Activated naive CD4-positive, alpha-beta T cell treated with anti-CD3 and anti-CD28 coated beads, Interleukin-2, amount 50 U/mL, for 72 hours (primary cell): ENCODE measurements around the gene FAM89B. TPM values are rescaled to one million over a fixed set of nuclear protein-coding genes. Genes with fewer than 3 reads are reported as not detected.

Source experiments
- ATAC-seq, 2 donors: fragments of 150-1000 bp; cut with Tn5 transposase; 2 replicates each; pipeline ENCODE4 v1.10.0; 2021; ENCODE audit warnings: mild to moderate bottlenecking in 2 of 2, moderate library complexity in 2 of 2
- DNase-seq, 2 donors: peaks; one replicate each; pipeline ENCODE4 v3.0.0; 2021 to 2022; ENCODE audit warnings: low spot score in 2 of 2
- H3K27ac Mint-ChIP-seq, 2 donors: one replicate each; pipeline ENCODE4 v1.8.0; 2022; ENCODE audit warnings: mild to moderate bottlenecking in 2 of 2, mixed read lengths in 2 of 2
- H3K36me3 Mint-ChIP-seq, 2 donors: one replicate each; pipeline ENCODE4 v1.8.0; 2022; ENCODE audit warnings: mixed read lengths in 2 of 2
- H3K9me3 Mint-ChIP-seq, 2 donors: one replicate each; pipeline ENCODE4 v1.8.0; 2022; ENCODE audit warnings: mixed read lengths in 2 of 2
- total RNA-seq, 2 donors: library from RNA; stranded (reverse); gene quantifications; one replicate each; pipeline ENCODE4 v1.2.3, GENCODE V29; 2022

FAM89B gene
- total RNA-seq, 2 donors from 2014 or later, result 32.6 to 47.1 TPM

DNA sequence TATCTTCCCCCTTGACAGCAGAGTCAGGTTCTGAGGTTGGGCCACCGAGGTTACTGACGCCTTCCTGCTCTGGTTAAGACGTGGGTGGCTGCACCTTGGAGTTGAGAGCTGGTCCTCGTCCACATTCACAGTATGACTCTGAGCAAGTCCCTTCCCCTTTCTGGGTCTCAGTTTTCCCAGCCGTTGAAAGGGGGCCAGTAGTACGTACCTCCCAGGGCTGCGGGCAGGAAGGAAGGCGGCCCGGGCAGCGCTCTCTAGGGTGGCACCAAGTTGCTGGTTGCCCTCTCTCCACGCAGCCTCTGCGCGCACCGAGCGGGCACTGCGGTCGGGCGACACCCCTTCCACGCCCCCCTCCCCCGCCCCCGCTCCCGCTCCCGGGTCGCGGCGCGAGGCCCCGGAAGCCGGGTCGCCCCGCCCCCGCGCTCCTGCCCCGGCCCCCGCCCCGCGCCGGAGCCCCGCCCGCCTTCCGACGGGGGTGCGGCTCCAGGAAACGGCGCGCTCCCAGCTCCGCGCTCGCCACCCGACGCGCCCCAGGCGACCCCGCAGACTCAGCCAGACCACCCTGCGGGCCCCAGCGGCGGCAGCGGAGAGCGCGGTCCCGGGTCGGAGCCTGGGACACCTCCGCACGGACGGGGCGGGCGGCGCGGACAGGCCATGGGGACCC, 3.4 kb downstream of the FAM89B start, which contains the start of gene EHBP1L1:
Gene EHBP1L1, plus strand, starts transcription at position 486 of the 664 bp plus-strand sequence. CDS start 250 bp downstream, outside the sequence.
- peak within 1 kb of the TSS; percentile 92 to 93 for H3K27ac Mint-ChIP-seq
- DNase-seq (peak; percentile 78 to 89), ATAC-seq (peak; percentile 43 to 62)
- H3K36me3 Mint-ChIP-seq, result peaks cover 24 to 28% of the 10 kb centered on the region in 2 donors
- no peaks in the 10 kb centered on the region for H3K9me3 Mint-ChIP-seq

- H3K27ac Mint-ChIP-seq, result peak overlapping the region; percentile 52 to 92
- no peaks in the 10 kb centered on the region for H3K9me3 Mint-ChIP-seq
- ATAC-seq (peak in 1 of 2 donors; percentile 1), DNase-seq (peak in 1 of 2 donors; percentile 73)
- H3K36me3 Mint-ChIP-seq, result peaks cover 20 to 28% of the 10 kb centered on the region in 2 donors
Observed at GRCh38 chr11:65576232-65576866, 4.0 kb downstream of the FAM89B start.

- Mint-ChIP-seq H3K9me3 (no peaks in the 10 kb centered on the region), H3K36me3 (peaks cover 16 to 23% of the 10 kb centered on the region in 2 donors), H3K27ac (peak overlapping the region; percentile 52 to 92)
- peak in 1 of 2 donors; percentile 38 for ATAC-seq
- DNase-seq, result peak in 1 of 2 donors; percentile 79
Observed at GRCh38 chr11:65576867-65577755, 4.8 kb downstream of the FAM89B start.

DNA sequence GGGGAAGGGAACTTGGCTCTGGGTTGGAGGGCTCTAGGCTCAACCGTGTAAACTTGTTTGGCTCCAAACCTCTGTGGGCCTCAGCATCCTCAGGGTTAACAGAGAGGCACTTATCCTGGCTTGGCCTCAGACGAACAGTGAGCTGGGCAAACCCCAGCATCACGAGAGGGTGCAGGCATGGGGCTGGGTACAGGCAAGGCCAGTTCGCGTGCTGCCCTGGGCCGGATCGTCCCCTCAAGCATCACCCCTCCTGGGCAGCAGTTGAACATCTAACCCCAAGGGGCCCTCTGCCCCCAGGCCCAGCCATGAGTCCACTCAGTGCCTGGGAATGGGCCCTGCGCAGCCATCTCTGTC, 5.4 kb downstream of the FAM89B start:
- H3K36me3 Mint-ChIP-seq, result peaks cover 14 to 22% of the 10 kb centered on the region in 2 donors
- no peaks in the 10 kb centered on the region for H3K9me3 Mint-ChIP-seq
- DNase-seq (no peak), ATAC-seq (no peak)
- peak overlapping the region in 1 of 2 donors; percentile 92 for H3K27ac Mint-ChIP-seq

- Mint-ChIP-seq H3K9me3 (no peaks in the 10 kb centered on the region), H3K36me3 (peaks cover 14 to 24% of the 10 kb centered on the region in 2 donors)
Observed at GRCh38 chr11:65578134-65578533, 5.8 kb downstream of the FAM89B start.

GRCh38 chr11:65578667-65579066, 6.3 kb downstream of the FAM89B start:
- Mint-ChIP-seq H3K27ac (peak overlapping the region in 1 of 2 donors; percentile 92), H3K9me3 (no peaks in the 10 kb centered on the region), H3K36me3 (peaks cover 13 to 29% of the 10 kb centered on the region in 2 donors)
- ATAC-seq, result no peak
- no peak for DNase-seq

More at GRCh38 chr11:65578134-65578533, 5.8 kb downstream of the FAM89B start:
- ATAC-seq (no peak), DNase-seq (no peak)
- peak overlapping the region; percentile 75 to 92 for H3K27ac Mint-ChIP-seq

GRCh38 chr11:65579291-65579690, 7.0 kb downstream of the FAM89B start:
- Mint-ChIP-seq H3K36me3 (peaks cover 8 to 29% of the 10 kb centered on the region in 2 donors), H3K9me3 (no peaks in the 10 kb centered on the region), H3K27ac (no peak overlapping the region)
- ATAC-seq, result no peak
- no peak for DNase-seq

DNA sequence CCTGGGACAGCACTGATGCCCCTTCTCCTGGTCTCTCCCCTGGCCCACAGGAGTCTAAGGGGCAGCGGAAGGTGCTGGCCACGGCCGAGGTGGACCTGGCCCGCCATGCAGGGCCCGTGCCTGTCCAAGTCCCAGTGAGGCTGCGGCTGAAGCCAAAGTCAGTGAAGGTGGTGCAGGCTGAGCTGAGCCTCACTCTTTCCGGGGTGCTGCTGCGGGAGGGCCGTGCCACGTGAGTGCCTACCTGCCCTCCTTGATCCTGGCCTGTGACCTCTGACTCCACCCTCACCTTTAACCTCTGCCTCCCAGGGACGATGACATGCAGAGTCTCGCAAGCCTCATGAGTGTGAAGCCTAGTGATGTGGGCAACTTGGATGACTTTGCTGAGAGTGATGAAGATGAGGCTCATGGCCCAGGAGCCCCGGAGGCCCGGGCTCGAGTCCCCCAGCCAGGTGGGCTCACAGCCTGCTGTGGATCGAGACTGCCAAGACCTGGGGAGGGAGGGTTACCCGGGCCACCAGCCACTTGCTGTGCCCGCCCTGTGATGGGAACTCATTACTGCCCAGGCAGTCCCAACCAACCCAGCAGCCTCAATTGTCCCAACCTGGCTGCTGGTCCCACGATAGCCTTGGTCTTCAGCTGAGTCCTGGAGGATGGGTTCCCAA, 7.8 kb downstream of the FAM89B start:
- DNase-seq (no peak), ATAC-seq (no peak)
- H3K27ac Mint-ChIP-seq, result no peak overlapping the region
- no peaks in the 10 kb centered on the region for H3K9me3 Mint-ChIP-seq
- H3K36me3 Mint-ChIP-seq, result peaks cover 8 to 29% of the 10 kb centered on the region in 2 donors

- Mint-ChIP-seq H3K36me3 (peaks cover 8 to 29% of the 10 kb centered on the region in 2 donors), H3K27ac (no peak overlapping the region), H3K9me3 (no peaks in the 10 kb centered on the region)
- DNase-seq, result no peak
- no peak for ATAC-seq
Observed at GRCh38 chr11:65580756-65581155, 8.4 kb downstream of the FAM89B start.

GRCh38 chr11:65581928-65582327, 9.6 kb downstream of the FAM89B start:
- no peak for ATAC-seq
- H3K36me3 Mint-ChIP-seq, result peaks cover 14 to 32% of the 10 kb centered on the region in 2 donors
- no peak for DNase-seq
- peak overlapping the region; percentile 66 to 78 for H3K27ac Mint-ChIP-seq
- no peaks in the 10 kb centered on the region for H3K9me3 Mint-ChIP-seq

DNA sequence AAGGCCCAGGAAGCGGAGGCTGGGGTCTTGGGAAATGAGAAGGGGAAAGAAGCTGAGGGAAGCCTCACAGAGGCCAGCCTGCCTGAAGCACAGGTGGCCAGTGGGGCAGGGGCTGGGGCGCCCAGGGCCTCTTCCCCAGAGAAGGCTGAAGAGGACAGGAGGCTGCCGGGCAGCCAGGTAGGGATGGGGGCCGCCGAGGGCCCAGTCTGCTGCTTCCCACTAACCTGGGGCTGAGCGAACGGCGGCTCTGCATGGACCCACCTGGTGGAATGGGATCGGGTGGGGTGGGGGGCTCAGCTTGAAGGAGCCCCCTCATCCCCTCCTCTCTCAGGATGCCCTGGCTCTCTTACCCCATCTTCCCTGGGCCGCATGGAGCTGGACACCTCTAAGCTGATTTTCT, 11.3 kb downstream of the FAM89B start:
- DNase-seq, result no peak
- no peak for ATAC-seq
- H3K36me3 Mint-ChIP-seq, result peaks cover 8 to 23% of the 10 kb centered on the region in 2 donors
- H3K9me3 Mint-ChIP-seq, result no peaks in the 10 kb centered on the region
- H3K27ac Mint-ChIP-seq, result peak overlapping the region; percentile 76 to 78

DNA sequence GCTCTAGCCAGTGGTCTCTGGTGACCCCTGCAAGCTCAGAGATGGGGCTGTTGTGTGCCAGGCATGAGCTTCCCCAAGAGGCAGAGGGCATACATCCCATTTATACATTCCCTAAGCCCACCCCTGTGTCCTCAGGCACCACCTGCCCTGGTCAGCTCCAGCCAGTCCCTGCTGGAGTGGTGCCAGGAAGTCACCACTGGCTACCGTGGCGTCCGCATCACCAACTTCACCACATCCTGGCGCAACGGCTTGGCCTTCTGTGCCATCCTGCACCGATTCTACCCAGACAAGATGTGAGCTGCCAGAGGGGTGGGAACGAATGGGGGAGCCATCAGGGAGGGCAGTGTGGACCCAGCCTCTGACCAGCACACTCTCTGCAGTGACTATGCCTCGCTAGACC, 11.8 kb downstream of the FAM89B start:
- peak overlapping the region in 1 of 2 donors; percentile 78 for H3K27ac Mint-ChIP-seq

DNA sequence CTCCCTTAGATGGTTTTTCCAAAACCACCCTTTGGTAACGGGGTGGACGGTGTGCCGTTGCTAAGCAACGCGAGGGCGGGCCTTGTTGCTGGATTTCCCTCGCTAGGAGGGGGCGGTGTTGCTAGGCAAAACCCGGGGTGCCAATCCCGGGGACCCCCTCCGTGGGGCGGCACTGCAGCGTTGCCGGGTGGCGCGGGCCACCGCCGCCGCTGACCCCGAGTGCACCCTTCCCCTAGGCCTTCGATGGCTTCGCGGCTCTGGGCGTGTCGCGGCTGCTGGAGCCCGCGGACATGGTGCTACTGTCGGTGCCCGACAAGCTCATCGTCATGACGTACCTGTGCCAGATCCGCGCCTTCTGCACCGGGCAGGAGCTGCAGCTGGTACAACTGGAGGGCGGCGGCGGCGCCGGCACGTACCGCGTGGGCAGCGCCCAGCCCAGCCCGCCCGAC, 12.4 kb downstream of the FAM89B start:
- no peak overlapping the region for H3K27ac Mint-ChIP-seq
- no peak for DNase-seq
- H3K36me3 Mint-ChIP-seq, result peaks cover 6 to 20% of the 10 kb centered on the region in 2 donors
- no peaks in the 10 kb centered on the region for H3K9me3 Mint-ChIP-seq
- no peak for ATAC-seq

More for the DNA sequence above, 11.8 kb downstream of the FAM89B start:
- no peak for DNase-seq
- ATAC-seq, result no peak
- Mint-ChIP-seq H3K36me3 (peaks cover 6 to 20% of the 10 kb centered on the region in 2 donors), H3K9me3 (no peaks in the 10 kb centered on the region)

- H3K27ac Mint-ChIP-seq, result peak overlapping the region in 1 of 2 donors; percentile 84
- H3K36me3 Mint-ChIP-seq, result peaks cover 6 to 15% of the 10 kb centered on the region in 2 donors
Observed at GRCh38 chr11:65585396-65586246, 13.3 kb downstream of the FAM89B start.

GRCh38 chr11:65586247-65586630, 13.9 kb downstream of the FAM89B start:
- H3K9me3 Mint-ChIP-seq, result no peaks in the 10 kb centered on the region
- peaks cover 6 to 15% of the 10 kb centered on the region in 2 donors for H3K36me3 Mint-ChIP-seq
- H3K27ac Mint-ChIP-seq, result peak overlapping the region; percentile 33 to 84
- no peak for ATAC-seq
- no peak for DNase-seq

More at GRCh38 chr11:65585396-65586246, 13.3 kb downstream of the FAM89B start:
- DNase-seq (no peak), ATAC-seq (no peak)
- no peaks in the 10 kb centered on the region for H3K9me3 Mint-ChIP-seq
